HG03196 (cell line): Measurements from ENCODE around the gene IL18RAP.

ENCODE experiments used
- ATAC-seq: cut with Tn5 transposase; IDR thresholded peaks from one replicate; pipeline ENCODE4 v1.9.1; 2021; ENCODE audit not compliant: unreplicated experiment

IL18RAP gene

GRCh38 chr2:102492006-102492405, 69.0 kb downstream of the IL18RAP start:
- no peak for ATAC-seq

DNA sequence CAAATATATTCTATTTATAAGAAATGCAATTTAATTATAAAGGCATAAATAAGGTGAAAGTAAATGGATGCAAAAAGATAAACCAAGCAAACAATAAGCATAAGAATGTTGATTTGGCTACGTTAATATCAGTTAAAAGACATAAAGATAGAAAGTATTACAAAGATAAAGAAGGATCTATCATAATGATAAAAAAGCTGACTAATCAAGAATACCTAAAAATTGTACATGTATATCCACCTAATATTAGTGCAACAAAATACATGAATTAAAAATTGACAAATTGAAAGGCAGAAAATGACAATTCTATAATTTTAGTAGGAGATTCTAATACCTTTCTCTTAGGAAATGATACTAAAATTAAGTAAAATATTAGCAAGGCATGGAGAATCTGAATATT, 71.6 kb downstream of the IL18RAP start:
- ATAC-seq = no peak

GRCh38 chr2:102498414-102498813, 75.5 kb downstream of the IL18RAP start:
- ATAC-seq = no peak

GRCh38 chr2:102499558-102499957, 76.6 kb downstream of the IL18RAP start:
- ATAC-seq = no peak
